Measurements from ENCODE around the gene PRSS12.

Gene PRSS12

GRCh38 chr4:118317691-118318090, 35.1 kb downstream of the PRSS12 start:
- no peak for ATAC-seq
- TF ChIP-seq TOX (CRISPR knock-in tag; IDR thresholded peaks at IDR 0.05; ENCODE audit: borderline replicate concordance) (no peak), PPARA (CRISPR knock-in tag; IDR thresholded peaks at IDR 0.05; ENCODE audit: borderline replicate concordance) (no peak), ZFP3 (CRISPR knock-in tag; IDR thresholded peaks at IDR 0.05) (no peak), BACH2 (CRISPR knock-in tag; IDR thresholded peaks at IDR 0.05; ENCODE audit: borderline replicate concordance) (no peak), OSR1 (CRISPR knock-in tag; IDR thresholded peaks at IDR 0.05) (no peak), SNAI2 (CRISPR knock-in tag; IDR thresholded peaks at IDR 0.05) (no peak), ISL1 (CRISPR knock-in tag; IDR thresholded peaks at IDR 0.05) (no peak), ESRRG (CRISPR knock-in tag; IDR thresholded peaks at IDR 0.05) (no peak), ZNF70 (CRISPR knock-in tag; IDR thresholded peaks at IDR 0.05) (no peak), ZC3H10 (CRISPR knock-in tag; IDR thresholded peaks at IDR 0.05) (no peak), ZNF565 (CRISPR knock-in tag; conservative IDR thresholded peaks at IDR 0.05; ENCODE audit: low read depth) (no peak), CSDC2 (CRISPR knock-in tag; IDR thresholded peaks at IDR 0.05) (no peak)
- TF ChIP-seq, protein P1, sequence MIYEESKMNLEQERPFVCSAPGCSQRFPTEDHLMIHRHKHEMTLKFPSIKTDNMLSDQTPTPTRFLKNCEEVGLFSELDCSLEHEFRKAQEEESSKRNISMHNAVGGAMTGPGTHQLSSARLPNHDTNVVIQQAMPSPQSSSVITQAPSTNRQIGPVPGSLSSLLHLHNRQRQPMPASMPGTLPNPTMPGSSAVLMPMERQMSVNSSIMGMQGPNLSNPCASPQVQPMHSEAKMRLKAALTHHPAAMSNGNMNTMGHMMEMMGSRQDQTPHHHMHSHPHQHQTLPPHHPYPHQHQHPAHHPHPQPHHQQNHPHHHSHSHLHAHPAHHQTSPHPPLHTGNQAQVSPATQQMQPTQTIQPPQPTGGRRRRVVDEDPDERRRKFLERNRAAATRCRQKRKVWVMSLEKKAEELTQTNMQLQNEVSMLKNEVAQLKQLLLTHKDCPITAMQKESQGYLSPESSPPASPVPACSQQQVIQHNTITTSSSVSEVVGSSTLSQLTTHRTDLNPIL (CRISPR knock-in tag; IDR thresholded peaks at IDR 0.05; ENCODE audit: low read depth) = no peak
- TF ChIP-seq, protein P2, sequence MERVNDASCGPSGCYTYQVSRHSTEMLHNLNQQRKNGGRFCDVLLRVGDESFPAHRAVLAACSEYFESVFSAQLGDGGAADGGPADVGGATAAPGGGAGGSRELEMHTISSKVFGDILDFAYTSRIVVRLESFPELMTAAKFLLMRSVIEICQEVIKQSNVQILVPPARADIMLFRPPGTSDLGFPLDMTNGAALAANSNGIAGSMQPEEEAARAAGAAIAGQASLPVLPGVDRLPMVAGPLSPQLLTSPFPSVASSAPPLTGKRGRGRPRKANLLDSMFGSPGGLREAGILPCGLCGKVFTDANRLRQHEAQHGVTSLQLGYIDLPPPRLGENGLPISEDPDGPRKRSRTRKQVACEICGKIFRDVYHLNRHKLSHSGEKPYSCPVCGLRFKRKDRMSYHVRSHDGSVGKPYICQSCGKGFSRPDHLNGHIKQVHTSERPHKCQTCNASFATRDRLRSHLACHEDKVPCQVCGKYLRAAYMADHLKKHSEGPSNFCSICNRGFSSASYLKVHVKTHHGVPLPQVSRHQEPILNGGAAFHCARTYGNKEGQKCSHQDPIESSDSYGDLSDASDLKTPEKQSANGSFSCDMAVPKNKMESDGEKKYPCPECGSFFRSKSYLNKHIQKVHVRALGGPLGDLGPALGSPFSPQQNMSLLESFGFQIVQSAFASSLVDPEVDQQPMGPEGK (CRISPR knock-in tag; IDR thresholded peaks at IDR 0.05; ENCODE audit: borderline replicate concordance) = no peak

DNA sequence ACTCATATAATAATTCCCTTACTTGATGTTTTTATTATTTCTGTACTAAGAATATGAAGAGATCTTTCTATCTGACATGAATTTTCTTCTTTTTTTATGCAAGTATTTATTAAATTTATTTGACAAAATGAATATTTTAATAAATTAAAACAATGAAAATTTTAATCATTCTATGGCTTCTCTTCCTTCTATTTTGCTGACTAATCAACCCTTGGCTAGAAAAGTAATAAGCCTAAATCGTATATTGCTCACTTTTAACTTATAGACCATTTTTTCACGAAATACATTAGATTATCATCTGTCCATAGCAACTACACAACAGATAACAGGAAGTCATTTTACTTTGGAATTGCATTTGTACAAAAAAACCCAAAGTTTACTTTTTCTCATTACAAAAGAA, 38.6 kb downstream of the PRSS12 start:
- no peak for ATAC-seq
- no peak for TF ChIP-seq TCF4 (CRISPR knock-in tag; IDR thresholded peaks at IDR 0.05; ENCODE audit: borderline replicate concordance)
- no peak for TF ChIP-seq POU6F1 (CRISPR knock-in tag; IDR thresholded peaks at IDR 0.05; ENCODE audit: borderline replicate concordance, low read depth)

- TF ChIP-seq, protein P1 (CRISPR knock-in tag; IDR thresholded peaks at IDR 0.05; ENCODE audit: low read depth) = no peak
- TF ChIP-seq CSDC2 (CRISPR knock-in tag; IDR thresholded peaks at IDR 0.05) (no peak), POU6F1 (CRISPR knock-in tag; IDR thresholded peaks at IDR 0.05; ENCODE audit: borderline replicate concordance, low read depth) (no peak), ARNTL (CRISPR knock-in tag; IDR thresholded peaks at IDR 0.05; ENCODE audit: borderline replicate concordance, low read depth) (no peak), ZNF8 (CRISPR knock-in tag; IDR thresholded peaks at IDR 0.05) (no peak), ZC3H10 (CRISPR knock-in tag; IDR thresholded peaks at IDR 0.05) (no peak), CSRNP3 (CRISPR knock-in tag; IDR thresholded peaks at IDR 0.05) (no peak), ZFP3 (CRISPR knock-in tag; IDR thresholded peaks at IDR 0.05) (no peak), TOX (CRISPR knock-in tag; IDR thresholded peaks at IDR 0.05; ENCODE audit: borderline replicate concordance) (no peak), ZNF565 (CRISPR knock-in tag; conservative IDR thresholded peaks at IDR 0.05; ENCODE audit: low read depth) (no peak), SNAI2 (CRISPR knock-in tag; IDR thresholded peaks at IDR 0.05) (no peak)
- TF ChIP-seq, protein P2 (CRISPR knock-in tag; IDR thresholded peaks at IDR 0.05; ENCODE audit: borderline replicate concordance) = no peak
- TF ChIP-seq, protein P3, sequence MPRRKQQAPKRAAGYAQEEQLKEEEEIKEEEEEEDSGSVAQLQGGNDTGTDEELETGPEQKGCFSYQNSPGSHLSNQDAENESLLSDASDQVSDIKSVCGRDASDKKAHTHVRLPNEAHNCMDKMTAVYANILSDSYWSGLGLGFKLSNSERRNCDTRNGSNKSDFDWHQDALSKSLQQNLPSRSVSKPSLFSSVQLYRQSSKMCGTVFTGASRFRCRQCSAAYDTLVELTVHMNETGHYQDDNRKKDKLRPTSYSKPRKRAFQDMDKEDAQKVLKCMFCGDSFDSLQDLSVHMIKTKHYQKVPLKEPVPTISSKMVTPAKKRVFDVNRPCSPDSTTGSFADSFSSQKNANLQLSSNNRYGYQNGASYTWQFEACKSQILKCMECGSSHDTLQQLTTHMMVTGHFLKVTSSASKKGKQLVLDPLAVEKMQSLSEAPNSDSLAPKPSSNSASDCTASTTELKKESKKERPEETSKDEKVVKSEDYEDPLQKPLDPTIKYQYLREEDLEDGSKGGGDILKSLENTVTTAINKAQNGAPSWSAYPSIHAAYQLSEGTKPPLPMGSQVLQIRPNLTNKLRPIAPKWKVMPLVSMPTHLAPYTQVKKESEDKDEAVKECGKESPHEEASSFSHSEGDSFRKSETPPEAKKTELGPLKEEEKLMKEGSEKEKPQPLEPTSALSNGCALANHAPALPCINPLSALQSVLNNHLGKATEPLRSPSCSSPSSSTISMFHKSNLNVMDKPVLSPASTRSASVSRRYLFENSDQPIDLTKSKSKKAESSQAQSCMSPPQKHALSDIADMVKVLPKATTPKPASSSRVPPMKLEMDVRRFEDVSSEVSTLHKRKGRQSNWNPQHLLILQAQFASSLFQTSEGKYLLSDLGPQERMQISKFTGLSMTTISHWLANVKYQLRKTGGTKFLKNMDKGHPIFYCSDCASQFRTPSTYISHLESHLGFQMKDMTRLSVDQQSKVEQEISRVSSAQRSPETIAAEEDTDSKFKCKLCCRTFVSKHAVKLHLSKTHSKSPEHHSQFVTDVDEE (CRISPR knock-in tag; IDR thresholded peaks at IDR 0.05) = no peak
- no peak for ATAC-seq
Measured at GRCh38 chr4:118313098-118313497, 39.7 kb downstream of the PRSS12 start.
